Activated CD4-positive, alpha-beta T cell treated with anti-CD3 and anti-CD28 coated beads for 48 hours (primary cell): ENCODE results near the gene POPDC2.
A peak's percentile ranks its signal among the peaks of the same experiment; 100 is the strongest.
"Not testable (repeated sequence)": the region's sequence is repeated elsewhere in the genome, so short reads cannot be mapped to it uniquely, and the experiment has no call there.

Experiments
- DNase-seq: peaks from one replicate; pipeline ENCODE4 v3.0.0-alpha.2; 2020

POPDC2 gene

GRCh38 chr3:119660474-119661440 is at the start of gene POPDC2:
POPDC2 (minus strand) TSS chr3:119660589; CDS start chr3:119660423, 166 bp downstream.
- DNase-seq, result no peak

GRCh38 chr3:119703820-119704531 is 43.6 kb upstream of the POPDC2 start:
- DNase-seq, result no peak

- peak; percentile 89 for DNase-seq
Observed at GRCh38 chr3:119702530-119703527, 42.4 kb upstream of the POPDC2 start, which contains the start of gene CFAP91. CFAP91 (plus strand) TSS chr3:119703022; CDS start chr3:119703099, 77 bp downstream.

- DNase-seq, result peak; percentile 5
Observed at GRCh38 chr3:119700920-119701734, 40.7 kb upstream of the POPDC2 start.

- peak; percentile 24 for DNase-seq
Observed at GRCh38 chr3:119700269-119700919, 40.0 kb upstream of the POPDC2 start.

- no peak for DNase-seq
Observed at GRCh38 chr3:119697394-119697793, 37.0 kb upstream of the POPDC2 start.

GRCh38 chr3:119695480-119695879 is 35.1 kb upstream of the POPDC2 start:
- DNase-seq, result no peak

- no peak for DNase-seq
Observed at GRCh38 chr3:119690043-119690656, 29.8 kb upstream of the POPDC2 start.

GRCh38 chr3:119683421-119683820 is 23.0 kb upstream of the POPDC2 start:
- DNase-seq, result no peak

- DNase-seq, result no peak
Observed at GRCh38 chr3:119681279-119681678, 20.9 kb upstream of the POPDC2 start.

GRCh38 chr3:119679874-119680273 is 19.5 kb upstream of the POPDC2 start:
- DNase-seq, result no peak

GRCh38 chr3:119678209-119678608 is 17.8 kb upstream of the POPDC2 start:
- not testable (repeated sequence) for DNase-seq

GRCh38 chr3:119677641-119677934 is 17.2 kb upstream of the POPDC2 start:
- DNase-seq, result no peak

- DNase-seq, result peak; percentile 96
Observed at GRCh38 chr3:119676771-119677640, 16.6 kb upstream of the POPDC2 start, which contains the start of gene COX17. COX17 (minus strand) TSS chr3:119677406; CDS start chr3:119677310, 96 bp downstream.

- DNase-seq, result no peak
Observed at GRCh38 chr3:119676020-119676419, 15.6 kb upstream of the POPDC2 start.

GRCh38 chr3:119675188-119675874 is 14.9 kb upstream of the POPDC2 start:
- DNase-seq, result no peak

- no peak for DNase-seq
Observed at GRCh38 chr3:119673875-119674274, 13.5 kb upstream of the POPDC2 start.

GRCh38 chr3:119672776-119673175 is 12.4 kb upstream of the POPDC2 start:
- no peak for DNase-seq
